ENCODE data around the gene DLD. TPM values are rescaled to one million over a fixed set of nuclear protein-coding genes. Genes with fewer than 3 reads are reported as not detected.
A peak's percentile ranks its signal among the peaks of the same experiment; 100 is the strongest.

The DLD gene
- total and polyA plus RNA-seq, 2 of the 8 experiments (the other 6 are each of a cell fraction or from before 2014, with no cell fraction given), result 63.7 to 88.5 TPM

GRCh38 chr7:107890962-107891635, at the start of gene DLD (continued):
- peak; percentile 69; the same call in 1 of the 2 replicates for TF ChIP-seq TAF1 (IDR thresholded peaks at IDR 0.05; ENCODE audit: low read depth, low read length)
- no peak for TF ChIP-seq CHD1 (IDR thresholded peaks at IDR 0.05; ENCODE audit: low read depth, low read length)
- TF ChIP-seq BACH1 (IDR thresholded peaks at IDR 0.05; ENCODE audit: low read length), result no peak
- TF ChIP-seq CREB1 (IDR thresholded peaks at IDR 0.05), result peak; percentile 93
- TF ChIP-seq GTF2F1 (IDR thresholded peaks at IDR 0.05; ENCODE audit: borderline replicate concordance, low read depth, low read length), result no peak
- TF ChIP-seq TBP (IDR thresholded peaks at IDR 0.05; ENCODE audit: low read depth, low read length), result peak; percentile 57
- TF ChIP-seq KDM1A (IDR thresholded peaks at IDR 0.05; ENCODE audit: borderline replicate concordance, low read length), result no peak
- TF ChIP-seq SUZ12 (IDR thresholded peaks at IDR 0.05; ENCODE audit: low read length), result no peak
- TF ChIP-seq CBX8 (IDR thresholded peaks at IDR 0.05; ENCODE audit: borderline replicate concordance, low read depth, low read length), result no peak
- TF ChIP-seq KDM4A (IDR thresholded peaks at IDR 0.05; ENCODE audit: low read depth, low read length, severe bottlenecking), result peak; percentile 83
- no peak for TF ChIP-seq TAF7 (optimal IDR thresholded peaks at IDR 0.05; ENCODE audit: borderline replicate concordance, low read depth, low read length)
- TF ChIP-seq SIN3A (conservative IDR thresholded peaks at IDR 0.05 in 1 of 2, IDR thresholded peaks at IDR 0.05 in 1 of 2; ENCODE audit: low read depth in 1 of 2, low read length in 2 of 2), result peak; percentile 38 to 95; a peak in 2 of 4 replicates
- TF ChIP-seq TCF12 (IDR thresholded peaks at IDR 0.05; ENCODE audit: low read depth, low read length), result no peak
- TF ChIP-seq CTBP2 (IDR thresholded peaks at IDR 0.05; ENCODE audit: borderline replicate concordance, insufficient read depth, insufficient read length, low read length), result no peak
- TF ChIP-seq SAP30 (IDR thresholded peaks at IDR 0.05; ENCODE audit: insufficient read depth, insufficient replicate concordance, low read length), result peak; percentile 50
- TF ChIP-seq PHF8 (conservative IDR thresholded peaks at IDR 0.05; ENCODE audit: low read depth, low read length), result peak; percentile 87
- 0 out of 4 replicates have a peak, but pooled peaks of 1 of the 2 experiments have one; percentile 59 for TF ChIP-seq HDAC2 (IDR thresholded peaks at IDR 0.05; ENCODE audit: borderline replicate concordance in 1 of 2, low read depth in 2 of 2, low read length in 2 of 2)
- TF ChIP-seq RAD21 (IDR thresholded peaks at IDR 0.05 in 1 of 2, conservative IDR thresholded peaks at IDR 0.05 in 1 of 2; ENCODE audit: low read depth in 2 of 2, low read length in 2 of 2), result no peak
- no peak for TF ChIP-seq NANOG (IDR thresholded peaks at IDR 0.05; ENCODE audit: insufficient read depth, low read depth, low read length, poor library complexity, severe bottlenecking)
- 0 out of 2 replicates have a peak, but pooled peaks have one; percentile 40 for TF ChIP-seq ATF3 (IDR thresholded peaks at IDR 0.05; ENCODE audit: insufficient read depth, low read depth, low read length)
- peak; percentile 96 for TF ChIP-seq MAX (IDR thresholded peaks at IDR 0.05)
- no peak for TF ChIP-seq RFX5 (IDR thresholded peaks at IDR 0.05; ENCODE audit: borderline replicate concordance, low read depth, low read length)

All from H1 (cell line).